ENCODE results near the gene PDZK1IP1.
A peak's percentile ranks its signal among the peaks of the same experiment; 100 is the strongest.
"Not testable (repeated sequence)": the region's sequence is repeated elsewhere in the genome, so short reads cannot be mapped to it uniquely, and the experiment has no call there.

The PDZK1IP1 gene

DNA sequence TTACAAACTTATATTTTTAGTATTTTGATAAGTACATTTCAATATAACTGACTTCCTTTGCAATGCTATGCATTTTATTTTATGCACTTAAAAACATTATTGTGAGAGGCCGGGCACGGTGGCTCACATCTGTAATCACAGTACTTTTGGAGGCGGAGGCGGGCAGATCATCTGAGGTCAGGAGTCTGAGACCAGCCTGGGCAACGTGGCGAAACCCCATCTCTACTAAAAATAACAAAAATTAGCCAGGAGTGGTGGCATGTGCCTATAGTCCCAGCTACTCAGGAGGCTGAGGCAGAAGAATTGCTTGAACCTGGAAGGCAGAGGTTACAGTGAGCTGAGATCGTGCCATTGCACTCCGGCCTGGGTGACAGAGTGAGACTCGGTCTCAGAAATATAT, 6.1 kb upstream of the PDZK1IP1 start:
- not testable (repeated sequence) for DNase-seq

DNA sequence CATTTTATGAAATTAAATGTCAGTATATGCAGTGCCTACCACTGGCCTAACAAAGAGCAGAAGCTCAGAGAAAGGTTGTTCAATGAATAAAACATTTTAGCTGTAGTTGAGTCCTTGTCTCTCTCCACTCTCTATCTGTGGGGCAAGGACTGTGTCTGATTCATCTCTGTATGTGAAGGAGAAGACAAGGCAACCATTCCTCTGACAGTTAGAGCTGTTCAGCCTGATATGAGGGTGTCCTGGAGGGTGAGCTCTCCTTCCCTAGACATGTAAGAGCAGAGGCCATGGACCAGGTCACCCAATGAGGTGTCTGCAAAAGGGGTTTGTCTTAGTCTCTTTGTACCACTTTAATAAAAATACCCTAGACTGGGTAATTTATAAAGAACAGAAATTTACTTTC, 4.5 kb upstream of the PDZK1IP1 start:
- no peak for DNase-seq

DNA sequence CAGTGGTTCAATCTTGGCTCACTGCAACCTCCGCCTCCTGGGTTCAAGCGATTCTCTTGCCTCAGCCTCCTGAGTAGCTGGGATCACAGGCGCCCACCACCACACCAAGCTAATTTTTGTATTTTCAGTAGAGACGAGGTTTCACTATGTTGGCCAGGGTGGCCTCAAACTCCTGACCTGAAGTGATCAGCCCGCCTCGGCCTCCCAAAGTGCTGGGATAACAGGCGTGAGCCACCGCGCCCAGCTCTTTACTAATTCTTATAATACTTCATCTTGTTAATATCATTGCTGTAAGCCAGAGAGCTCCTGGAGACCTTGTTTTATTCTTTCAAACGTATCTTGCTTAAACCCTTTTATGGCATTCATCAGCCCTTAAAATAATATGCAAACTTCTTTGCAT, 3.7 kb upstream of the PDZK1IP1 start:
- not testable (repeated sequence) for DNase-seq

DNA sequence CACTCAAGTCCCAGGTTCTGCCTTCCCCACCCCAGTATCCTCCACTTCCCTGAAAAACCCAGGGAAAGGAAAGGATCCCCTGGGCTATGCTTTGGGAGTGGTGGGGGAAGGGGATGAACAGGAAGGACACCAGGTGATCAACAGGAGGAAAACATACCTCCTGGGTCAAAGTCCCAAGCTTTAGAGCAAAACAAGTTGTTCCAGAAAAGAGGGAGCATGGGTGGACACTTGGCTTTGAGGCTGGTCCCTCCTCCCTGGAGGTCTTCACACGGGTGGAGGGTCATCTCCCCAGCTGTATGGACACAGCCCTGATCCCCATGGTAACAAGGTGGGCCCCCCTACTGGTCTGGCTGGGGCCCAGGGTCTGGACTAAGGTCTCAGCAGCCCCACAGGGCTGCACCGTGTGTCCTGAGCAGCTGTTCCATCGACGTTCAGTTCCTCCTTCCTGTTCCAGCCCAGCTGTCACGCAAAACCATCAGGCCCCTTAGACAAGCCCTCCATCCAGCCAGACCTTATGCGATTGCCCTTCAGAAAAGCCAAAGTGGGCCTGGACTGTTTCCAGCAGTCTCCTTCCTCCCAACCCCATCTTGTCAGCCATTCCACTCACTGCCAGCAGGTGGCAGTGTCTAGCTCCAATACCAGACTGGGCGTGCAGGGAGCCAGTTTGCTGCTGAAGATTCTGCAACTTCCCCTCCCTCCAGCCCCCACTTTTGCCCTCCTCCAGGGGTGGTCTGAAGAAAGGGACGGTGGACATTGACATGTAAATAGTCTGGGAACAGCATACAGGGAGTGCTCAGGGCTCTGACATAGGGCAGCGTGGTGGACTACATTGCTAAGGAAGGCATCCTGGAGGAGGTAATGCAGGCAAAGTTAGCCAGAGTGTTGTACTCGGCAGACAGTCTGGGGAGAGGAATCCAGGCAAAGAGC, 2.9 kb upstream of the PDZK1IP1 start:
- peak; percentile 47 to 59 for DNase-seq

DNA sequence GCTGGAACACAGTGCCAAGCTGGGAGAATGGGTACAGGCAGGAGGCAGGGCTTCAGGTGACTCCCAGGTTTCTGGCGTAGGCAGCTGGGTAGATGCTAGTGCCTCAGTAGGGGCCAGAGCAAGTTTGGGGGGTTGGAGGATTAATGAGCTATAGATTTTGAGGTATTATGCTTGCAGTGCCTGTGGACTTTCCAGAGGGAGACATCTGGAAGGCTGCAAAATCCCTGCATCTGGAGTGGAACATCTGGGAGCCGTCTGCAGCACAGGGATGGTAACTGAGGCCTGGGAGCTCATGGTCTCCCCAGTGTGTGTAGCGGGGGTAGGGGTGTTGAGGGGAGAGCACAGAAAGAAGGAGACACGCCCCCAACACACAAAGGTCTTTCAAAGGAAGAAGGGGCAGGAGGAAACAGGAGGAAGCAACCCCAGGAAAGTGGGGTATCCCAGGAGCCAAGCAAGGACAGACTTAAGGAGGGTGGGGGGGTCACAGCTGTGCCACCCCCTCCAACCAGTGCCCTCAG, 2.2 kb upstream of the PDZK1IP1 start:
- DNase-seq = no peak

DNA sequence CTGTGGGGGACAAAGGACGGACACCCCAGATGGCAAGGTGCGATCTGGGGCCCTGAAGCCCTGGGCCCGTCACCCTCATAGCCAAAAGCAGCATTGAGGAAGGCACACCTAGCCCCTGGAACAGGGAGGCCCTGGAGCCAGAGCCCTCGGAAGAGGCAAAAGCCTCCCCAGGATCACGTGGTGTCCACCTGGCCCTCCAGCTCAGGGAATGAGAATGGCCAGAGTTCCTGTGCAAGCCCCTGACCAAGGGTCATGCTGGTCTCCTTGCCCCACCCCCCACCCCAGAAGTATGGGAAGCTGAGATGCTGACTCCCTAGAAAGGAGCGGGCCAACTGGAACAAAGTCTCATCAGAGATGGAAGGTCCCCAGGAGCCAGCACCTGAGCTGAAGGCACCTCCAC, 1.0 kb upstream of the PDZK1IP1 start:
- no peak for DNase-seq

DNA sequence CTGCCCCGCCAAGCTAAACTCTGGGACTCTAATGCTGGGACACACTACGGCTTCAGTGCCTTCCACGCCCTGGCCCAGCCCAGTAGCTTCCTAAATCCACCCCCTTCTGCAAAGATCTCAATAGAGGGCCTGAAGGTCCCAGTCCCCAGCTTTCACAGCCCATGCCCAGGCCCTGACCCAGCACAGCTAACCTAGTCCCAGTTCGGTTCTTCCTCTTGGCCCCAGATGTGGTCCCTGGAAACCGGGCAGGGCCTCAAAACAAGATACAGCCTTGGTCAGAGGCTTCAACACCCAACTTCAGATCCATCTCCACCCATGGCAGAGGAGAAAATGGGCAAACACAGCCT, 646 bp upstream of the PDZK1IP1 start:
- no peak for DNase-seq

DNA sequence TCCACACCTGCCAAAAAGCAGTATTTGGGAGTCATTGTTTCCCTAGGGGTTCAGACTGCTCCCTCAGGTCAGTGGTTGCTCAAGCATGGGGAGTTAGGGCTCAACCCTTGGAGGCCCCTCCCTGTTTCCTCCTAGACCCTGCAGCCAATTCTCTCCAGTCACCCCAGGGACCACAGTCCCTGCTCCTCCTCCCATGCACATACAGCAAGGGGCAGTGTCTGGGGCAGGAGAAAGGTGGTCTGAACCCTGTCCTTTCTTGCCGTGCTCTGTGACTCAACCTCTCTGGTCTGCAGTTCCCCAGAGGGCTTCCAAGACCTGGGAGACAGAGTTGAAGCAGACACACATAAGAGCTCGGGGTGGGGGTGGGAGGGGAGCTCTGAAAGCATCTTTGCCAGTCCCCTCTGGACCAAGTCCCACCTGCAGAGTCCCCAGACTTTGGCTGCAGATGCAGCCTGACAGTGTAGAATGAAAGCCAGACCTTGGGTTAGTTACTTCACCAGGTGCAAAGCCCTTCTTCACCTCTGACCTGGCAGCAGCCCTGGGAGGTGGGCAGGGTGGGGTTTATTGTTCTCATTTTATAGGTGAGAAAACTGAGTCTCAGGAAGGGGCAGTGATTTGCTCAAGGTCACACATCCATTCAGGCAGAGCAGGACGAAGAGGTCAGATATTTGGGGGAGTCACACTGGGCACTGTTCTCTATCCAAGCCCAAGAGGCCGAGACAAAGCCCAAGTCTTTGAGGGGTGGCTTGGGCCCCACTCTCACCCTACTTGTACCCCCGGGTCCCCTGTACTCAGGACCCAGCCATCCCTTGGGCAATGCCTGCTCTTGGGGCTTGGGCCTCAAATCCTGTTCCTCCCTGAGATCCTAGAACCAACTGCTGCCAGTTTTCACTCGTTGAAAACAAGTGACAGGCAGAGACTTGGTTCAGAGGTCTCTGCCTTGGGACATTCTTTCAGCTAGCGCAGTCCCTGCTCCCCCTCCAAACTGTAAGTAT, 748 bp downstream of the PDZK1IP1 start:
- no peak for DNase-seq

DNA sequence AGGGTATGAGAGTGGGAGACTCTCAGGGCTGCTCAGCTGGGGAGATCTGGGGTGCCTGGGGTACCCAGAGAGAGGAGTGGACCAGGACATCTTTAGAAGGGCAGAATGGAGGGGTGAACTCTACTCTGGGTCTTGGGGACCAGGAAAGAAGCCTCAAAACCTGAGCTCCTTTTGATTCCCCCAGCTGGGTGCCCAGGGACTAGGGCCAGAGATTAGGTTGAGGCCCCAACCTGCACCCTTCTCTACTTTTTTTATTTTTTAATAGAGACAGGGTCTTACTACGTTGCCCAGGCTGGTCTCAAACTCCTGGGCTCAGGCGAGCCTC, 1.9 kb downstream of the PDZK1IP1 start:
- no peak for DNase-seq

DNA sequence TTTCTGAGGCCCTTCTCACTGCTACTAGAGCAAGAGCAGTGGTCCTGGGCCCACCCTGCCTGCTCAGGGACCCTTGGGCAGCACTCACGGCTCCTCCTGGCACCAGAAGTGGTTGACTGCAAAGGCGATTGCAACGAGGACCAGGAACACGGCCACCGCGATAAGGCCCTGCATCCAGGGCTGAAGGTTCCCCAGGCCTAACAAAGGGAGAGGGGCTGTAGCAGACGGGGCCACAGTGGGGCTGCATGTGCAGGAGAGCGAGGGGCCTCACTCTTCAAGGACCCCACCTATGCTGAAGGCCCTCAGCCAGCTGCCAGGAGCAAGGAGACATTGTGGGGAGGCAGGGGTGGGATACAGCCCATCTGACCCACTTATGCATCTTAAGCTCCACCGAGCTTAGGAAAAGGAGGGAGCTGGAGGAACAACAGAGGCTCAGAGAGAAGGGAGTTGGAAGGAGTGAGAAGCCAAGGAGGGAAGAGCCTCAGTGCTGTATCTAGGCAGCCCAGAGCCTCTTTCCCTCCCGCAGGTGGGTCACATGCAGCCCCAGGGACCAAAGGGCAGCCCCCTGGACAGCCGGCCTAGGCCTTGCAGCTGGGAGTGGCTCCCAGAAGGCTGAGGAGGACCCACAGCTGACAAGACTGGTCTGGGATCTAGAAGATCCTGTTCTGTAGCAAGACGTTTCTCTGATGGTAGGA, 2.5 kb downstream of the PDZK1IP1 start:
- DNase-seq = no peak

DNA sequence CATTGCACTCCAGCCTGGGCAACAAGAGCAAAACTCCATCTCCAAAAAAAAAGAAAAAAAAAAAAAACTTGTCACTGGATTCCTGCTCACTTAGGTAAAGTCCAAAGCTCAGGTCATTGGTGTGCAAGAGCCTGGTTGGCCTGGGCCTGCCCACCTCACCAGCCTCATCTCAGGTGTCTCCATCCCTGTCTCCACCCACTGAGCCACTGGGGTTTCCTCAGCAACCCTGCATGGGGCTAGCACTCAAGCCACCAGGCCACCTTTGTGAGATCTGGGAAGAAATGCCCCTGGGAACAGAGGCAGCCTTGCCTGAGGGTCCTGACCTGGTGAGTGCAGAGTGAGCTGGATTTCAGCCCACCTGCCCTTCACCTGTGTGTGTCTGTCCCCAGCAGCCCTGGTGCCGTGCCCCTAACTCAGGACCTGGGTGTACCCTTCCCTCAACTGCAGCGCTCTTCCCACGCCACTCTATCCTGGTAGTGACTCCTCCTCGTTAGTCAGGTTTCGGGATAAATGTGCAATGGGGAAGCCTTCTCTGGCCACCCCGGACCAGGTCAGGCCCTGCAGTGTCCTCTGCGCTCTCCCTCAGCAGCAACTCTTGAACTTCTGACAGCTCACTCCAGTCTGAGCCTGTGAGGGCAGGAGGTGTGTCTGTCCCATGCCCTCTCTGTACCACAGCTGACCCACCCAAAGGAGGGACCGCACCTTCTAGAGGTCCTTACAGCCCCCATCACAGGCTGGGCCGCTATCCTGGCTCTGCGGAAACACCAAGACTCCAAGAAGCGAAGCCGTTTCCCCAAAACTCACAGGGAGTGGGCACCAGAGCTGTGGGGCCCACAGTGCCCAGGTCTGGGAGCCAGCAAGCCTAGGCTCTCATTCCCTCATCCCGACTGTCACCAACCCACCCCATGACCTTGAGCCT, 3.3 kb downstream of the PDZK1IP1 start:
- DNase-seq = no peak

DNA sequence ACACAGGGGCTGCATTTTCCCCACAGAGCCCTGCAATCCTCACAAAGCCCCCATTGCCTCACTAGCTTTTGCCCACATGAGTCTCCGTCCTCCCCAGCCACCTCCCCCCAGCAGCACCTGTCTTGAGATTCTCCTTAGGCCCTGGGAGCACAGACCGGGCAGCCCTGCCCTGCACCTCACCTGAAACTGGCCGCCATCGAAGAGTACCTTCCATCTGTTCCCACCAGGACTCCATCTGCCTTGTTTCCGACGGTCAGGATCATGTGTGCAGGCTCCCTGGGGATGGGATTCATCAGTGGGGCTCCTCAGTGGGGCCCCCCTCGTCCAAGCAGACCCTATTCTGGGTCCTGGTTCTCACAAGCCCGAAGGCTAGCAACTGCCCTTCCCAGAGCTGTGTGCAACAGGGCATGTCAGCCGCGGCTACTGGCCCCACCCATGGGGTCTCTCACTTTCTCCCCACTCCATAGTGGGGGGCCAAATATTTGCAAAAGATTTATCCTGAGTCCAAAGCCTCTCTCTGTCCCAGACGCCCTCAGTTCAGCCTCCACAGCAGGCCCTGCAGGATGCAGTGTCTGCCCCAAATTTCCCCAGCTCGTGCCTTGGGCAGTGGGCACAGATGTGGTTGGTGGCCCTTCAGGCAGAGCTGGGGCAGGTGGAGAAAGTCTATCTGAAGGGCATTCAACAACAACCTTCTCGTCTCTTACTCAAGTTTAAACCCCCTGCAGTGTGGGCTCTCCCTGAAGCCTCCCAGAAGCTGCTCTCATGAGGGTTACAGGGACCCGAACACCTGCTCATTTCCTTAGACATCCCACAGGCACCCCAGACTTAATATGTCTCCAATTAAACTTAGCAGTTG, 4.8 kb downstream of the PDZK1IP1 start:
- no peak for DNase-seq

DNA sequence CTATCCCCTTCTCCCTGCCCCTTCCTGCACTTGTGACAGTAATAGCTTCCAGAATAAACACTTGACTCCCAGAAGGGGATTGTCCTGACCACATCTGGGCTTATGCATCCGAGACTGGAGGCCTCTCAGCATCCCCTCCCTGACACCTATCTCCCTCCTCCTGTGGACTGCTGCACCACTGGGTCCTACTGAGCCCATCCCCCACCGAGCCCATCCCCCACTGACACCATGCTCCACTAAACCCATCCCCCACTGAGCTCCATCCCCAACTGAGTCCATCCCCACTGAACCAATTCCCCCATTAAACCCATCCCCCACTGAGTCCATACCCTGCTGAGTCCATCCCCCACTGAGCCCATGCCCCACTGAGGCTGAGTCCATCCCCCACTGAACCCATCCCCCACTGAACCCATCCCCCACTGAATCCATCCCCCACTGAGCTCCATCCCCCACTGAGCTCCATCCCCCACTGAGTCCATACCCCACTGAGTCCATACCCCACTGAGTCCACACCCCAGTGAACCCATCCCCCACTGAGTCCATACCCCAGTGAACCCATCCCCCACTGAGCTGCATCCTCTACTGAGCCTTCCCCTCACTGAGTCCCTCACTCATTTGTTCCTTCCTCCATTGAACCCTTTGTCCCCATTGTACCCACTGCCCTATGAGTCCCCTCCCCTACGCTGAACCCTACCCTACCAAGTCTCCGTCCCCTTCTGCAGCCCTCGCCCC, 5.6 kb downstream of the PDZK1IP1 start:
- no peak for DNase-seq

DNA sequence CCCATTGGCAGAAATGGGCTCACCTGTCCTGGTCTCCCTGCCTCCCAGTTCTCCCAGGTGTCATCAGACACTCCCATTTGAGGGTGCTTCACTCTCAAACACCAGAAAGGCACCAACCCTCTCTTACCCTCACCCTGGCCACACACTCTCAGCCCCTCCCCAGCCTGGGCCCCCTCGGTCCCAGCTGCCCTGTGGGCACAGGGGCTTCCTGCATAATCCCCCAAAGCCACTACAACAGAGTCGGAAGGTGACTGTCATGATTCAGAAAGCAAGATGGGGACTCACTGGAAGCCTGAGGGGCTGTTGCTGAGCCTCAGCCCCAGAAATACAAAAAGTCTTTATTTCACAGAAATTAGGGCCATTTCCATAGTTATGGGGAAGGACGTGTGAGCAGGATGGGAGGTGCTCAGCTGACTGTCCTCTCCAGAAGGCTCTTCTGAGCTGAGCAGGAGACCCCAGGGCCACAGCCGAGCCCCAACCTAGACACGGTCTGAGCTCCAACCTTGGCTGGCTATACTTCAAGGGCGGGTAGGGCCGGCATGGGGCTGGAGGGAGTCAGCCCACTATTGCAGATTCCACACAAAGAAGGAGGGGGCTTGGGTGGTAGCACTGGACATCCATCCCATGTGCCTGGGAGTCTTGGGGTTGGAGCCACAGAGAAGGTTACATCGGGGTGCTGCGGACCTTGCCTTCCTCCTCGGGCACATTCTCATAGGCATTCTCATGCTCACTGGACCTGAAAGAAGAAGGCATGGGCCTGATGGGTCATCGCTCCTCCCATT, 6.3 kb downstream of the PDZK1IP1 start:
- no peak for DNase-seq

DNA sequence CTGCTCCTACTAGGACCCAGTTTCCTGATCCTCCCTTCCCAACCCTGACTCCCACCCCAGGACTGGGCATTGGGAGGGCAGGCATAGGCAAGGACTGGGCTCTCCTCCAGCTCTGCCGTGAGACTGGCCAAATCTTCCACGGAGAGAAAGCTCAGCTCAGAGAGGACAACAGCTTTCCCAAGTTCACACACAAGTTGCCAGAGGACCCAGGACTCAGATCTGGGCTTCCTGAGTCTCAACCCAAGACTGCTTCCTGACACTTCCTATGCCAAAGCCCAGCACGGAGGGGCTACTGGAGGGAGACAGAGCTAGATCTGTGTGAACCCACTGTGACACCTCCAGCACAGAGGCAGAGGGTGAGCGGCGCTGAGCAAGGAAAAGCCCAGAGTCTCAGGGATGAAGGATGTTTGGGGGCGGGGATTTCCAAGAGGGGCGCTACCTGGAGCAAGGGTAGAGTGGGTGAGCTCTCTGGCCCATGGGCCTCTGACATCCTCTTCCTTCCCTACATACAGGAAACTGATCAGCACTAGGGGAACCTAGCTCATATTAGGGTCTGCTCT, 7.1 kb downstream of the PDZK1IP1 start:
- no peak for DNase-seq

DNA sequence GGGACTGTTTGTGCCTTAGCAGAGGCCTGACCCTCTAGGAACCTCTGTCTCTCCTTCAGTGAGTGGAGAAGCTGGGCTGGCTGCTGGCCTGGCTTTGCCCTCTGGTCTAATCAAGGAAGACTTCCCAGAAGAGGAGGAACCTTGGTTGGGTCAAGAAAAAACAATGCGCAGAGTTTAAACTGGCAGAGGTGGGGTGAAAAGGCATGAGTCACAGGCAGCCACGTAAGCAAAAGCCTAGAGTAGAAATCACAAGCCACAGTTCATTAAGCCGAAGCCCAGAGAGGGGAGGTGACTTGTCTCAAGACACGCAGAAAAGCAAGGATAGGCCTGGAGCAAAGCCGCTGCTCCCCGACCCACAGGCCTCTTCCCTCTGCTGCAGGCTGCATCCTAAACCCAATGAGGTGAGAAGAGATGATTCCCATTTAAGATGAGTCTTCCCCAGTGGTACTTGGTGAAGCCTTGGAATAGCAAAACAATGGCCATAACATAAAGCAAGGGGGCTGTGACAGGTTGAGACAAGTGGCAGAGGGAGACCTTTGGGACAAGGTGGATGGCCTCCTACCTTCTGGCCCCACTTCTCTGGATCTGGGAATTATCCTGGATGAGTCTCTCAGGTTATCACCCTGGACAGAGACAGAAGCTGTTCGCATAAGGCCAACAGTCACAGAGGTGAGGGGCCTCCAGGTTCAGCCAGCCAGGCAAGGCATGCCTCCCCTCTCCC, 7.7 kb downstream of the PDZK1IP1 start:
- no peak for DNase-seq

DNA sequence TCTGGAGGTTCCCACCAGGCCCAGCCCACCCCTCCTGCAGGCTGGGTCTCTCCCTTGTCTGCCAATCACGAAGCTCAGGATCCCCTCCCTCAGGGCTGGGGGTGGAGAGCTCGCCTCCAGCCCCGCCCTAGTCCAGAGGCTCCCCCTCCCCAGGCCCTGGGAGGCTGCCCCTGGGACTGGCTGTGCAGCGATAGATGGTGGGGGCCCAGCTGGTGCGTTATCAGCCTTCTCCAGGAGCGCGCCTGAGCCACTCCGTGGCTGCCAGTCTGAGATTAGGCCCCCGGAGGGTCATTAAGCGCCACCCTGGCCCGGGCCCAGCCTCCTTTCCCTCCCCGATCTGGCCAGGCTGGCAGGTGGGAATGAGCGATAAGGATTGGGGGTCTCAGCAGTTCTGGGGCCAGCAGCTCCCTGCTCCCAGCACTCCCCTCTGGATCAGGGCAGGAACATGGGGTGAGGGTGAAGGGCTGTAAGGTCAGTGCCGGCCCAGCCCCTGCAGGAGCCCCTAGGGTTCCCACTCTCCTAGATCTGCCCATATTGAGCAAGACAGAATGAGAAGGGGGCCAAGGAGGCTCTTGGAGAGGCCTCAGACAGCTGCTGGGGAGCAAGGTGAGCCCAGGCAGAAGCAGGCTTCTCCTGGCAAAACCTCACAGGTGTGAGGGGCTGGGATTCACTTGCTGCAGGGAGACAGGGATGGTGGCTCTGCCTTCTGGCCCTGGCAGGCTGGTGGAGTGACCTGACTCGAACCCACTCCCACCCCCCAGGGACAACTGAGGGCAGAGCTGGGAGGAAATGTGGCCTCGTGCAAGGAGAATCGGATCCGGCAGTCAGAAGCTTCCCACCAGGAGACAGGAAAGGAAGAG, 8.5 kb downstream of the PDZK1IP1 start:
- no peak for DNase-seq

All from activated CD4-positive, alpha-beta T cell treated with anti-CD3 and anti-CD28 coated beads for 4 hours (primary cell).